Measurements from ENCODE around the gene EMX1.

DNA sequence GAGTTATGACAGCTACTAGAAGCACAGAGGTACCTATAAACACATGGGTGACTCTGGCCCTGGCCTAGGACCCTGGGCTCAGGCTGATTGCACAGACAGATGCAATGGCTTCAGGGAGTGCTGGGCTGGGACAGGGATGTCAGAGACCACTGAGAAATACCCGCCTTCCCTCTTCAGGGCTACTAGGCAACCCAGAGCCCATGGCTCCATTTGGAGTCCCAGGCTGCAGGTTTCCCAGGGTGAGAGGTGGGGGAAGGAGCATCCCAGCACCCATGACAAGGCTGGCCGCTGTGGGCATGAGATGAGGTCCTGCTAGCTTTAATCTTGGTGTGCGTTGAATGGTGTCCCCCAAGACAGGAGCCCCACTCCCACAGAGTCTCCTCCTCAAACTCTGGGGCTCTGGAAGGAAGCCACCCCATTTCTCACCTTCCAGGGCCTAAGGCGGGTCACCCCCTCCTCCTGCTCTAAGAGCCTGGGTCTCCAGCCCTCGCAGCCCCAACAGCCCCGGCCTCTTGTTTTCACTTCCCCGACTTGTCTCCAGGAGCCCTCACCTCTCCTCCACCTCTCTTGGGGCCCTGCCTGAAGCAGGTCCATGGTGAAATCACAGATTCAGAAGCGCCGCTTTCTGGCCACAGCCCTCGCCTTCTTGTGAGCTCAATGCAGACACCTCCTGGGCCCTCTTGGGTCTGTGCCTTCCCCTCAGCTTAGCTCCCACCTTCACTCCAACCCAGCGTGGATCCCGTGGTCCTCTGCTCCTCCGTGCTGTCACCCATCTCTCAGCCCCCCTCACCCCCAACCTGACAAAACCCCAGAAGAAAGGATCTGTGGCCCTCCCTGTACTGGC is 41.4 kb downstream of the EMX1 start:
- TF ChIP-seq, protein P1, sequence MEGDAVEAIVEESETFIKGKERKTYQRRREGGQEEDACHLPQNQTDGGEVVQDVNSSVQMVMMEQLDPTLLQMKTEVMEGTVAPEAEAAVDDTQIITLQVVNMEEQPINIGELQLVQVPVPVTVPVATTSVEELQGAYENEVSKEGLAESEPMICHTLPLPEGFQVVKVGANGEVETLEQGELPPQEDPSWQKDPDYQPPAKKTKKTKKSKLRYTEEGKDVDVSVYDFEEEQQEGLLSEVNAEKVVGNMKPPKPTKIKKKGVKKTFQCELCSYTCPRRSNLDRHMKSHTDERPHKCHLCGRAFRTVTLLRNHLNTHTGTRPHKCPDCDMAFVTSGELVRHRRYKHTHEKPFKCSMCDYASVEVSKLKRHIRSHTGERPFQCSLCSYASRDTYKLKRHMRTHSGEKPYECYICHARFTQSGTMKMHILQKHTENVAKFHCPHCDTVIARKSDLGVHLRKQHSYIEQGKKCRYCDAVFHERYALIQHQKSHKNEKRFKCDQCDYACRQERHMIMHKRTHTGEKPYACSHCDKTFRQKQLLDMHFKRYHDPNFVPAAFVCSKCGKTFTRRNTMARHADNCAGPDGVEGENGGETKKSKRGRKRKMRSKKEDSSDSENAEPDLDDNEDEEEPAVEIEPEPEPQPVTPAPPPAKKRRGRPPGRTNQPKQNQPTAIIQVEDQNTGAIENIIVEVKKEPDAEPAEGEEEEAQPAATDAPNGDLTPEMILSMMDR (conservative IDR thresholded peaks at IDR 0.05 in 1 of 2, IDR thresholded peaks at IDR 0.05 in 1 of 2; ENCODE audit: low read depth in 1 of 2, low read length in 2 of 2): no peak
- no peak for TF ChIP-seq EZH2 (IDR thresholded peaks at IDR 0.05; ENCODE audit: low read length, missing control alignments)
